ENCODE measurements around the gene TEAD2.
"Not testable (repeated sequence)": the region's sequence is repeated elsewhere in the genome, so short reads cannot be mapped to it uniquely, and the experiment has no call there.

TEAD2 gene

GRCh38 chr19:49328741-49329140, 33.5 kb downstream of the TEAD2 start:
- FAIRE-seq, result no peak

- FAIRE-seq, result no peak
These were observed 34.2 kb downstream of the TEAD2 start for GRCh38 chr19:49327878-49328544.

DNA sequence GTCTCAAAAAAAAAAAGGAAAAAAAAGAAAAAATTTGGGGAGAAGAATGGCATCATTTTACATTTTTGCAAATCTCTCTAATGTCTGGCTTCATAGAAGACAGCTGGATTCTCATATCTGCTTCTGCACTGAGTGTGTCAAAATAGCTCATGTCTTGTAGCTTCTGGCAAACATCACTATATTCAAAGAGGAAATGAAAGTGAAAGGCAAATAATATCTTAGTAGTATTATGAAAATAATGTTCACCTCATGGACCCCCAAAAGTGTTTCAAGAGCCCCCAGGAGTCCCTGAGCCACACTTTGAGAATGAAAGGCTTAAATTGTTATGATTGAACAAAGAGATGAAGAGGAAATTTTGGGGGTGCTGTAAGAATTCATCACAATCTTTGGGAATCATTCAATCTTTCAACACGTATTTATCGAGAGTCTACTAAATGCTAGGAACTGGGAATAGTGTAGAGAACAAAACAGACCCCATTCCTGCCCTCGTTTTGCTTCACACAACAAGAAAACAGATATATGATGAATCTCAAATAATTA, 36.0 kb downstream of the TEAD2 start:
- no peak for FAIRE-seq

GRCh38 chr19:49325756-49326155, 36.5 kb downstream of the TEAD2 start:
- FAIRE-seq, result not testable (repeated sequence)

DNA sequence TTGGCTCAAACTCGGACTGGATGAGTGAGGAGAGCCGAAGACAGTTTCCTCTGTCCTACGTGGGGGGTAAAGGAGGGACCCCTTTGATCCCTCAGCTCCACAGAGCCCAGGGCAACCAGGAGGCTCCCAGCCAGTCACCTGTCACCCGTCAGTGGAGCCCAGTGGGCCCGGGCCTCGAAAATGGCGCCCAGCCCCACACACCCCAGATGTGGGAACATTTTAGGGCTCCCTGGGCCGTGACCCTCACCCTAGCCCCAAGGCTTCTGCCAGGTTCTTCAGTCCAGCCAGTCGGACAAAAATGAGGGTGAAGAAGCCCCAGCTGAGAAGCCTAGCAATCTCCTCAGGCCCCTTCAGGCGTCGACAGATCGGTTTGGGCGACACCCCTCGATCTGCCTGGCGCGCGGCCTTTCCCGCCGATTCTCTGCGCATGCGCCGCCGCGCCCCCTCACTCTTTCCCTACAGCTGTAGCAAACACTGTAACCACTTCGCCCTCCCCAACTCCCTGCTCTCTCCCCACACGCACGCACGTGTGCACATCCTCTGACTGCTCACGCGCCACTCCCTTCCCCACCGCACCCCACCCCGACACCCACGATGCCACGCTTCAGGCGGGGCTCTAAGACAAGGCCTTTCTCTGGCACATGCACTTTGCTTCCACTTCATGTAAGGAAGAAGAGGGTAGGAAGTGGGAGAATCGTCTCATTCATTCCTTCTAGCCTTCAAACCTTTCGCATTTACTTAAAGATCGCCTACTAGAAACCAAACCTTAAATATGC, 37.2 kb downstream of the TEAD2 start, which contains the start of gene SLC6A16:
Gene SLC6A16 (minus strand): TSS at position 391 of the 776 bp plus-strand sequence. CDS start 13,844 bp downstream, outside the sequence.
- no peak for FAIRE-seq

GRCh38 chr19:49318296-49318695, 43.9 kb downstream of the TEAD2 start:
- FAIRE-seq, result no peak

DNA sequence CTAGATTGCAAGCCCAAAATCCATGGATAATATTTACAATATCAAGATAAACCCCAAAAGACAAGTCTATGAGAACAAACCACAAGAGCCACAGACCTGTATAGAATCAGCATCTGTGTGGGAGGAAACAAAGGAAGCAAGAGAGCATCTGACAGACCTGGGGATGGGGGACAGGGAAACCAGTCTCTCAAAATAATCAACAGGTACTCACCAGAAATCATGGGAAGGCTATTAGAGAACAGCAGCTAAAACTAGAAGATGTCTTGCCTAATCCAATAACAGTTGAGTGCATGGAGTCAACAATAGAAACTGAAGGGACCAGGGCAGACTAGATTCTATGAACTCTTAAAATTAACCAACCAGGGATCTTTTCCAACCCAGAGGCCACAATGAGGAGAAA, 45.9 kb downstream of the TEAD2 start:
- no peak for FAIRE-seq

GRCh38 chr19:49315111-49315510, 47.1 kb downstream of the TEAD2 start:
- no peak for FAIRE-seq

- FAIRE-seq, result no peak
These were observed 53.1 kb downstream of the TEAD2 start for GRCh38 chr19:49309087-49309486.

DNA sequence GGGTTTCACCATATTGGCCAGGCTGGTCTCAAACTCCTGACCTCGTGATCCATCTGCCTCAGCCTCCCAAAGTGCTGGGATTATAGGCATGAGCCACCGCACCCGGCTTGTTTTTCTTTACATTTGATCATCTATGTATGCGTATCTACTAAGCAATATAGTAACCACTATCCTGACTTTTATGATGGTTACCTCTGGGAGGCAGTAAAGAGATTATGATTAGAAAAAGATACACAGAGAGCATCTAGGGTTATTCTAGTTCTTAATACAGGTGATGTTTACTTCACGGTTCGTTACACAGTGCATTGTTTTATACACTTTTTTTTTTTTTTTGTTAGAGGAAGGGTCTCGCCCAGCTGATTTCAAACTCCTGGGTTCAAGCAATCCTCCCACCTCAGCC, 55.5 kb downstream of the TEAD2 start:
- FAIRE-seq, result not testable (repeated sequence)

- no peak for FAIRE-seq
These were observed 60.4 kb downstream of the TEAD2 start for GRCh38 chr19:49301866-49302252.

GRCh38 chr19:49301165-49301865, 60.9 kb downstream of the TEAD2 start:
- no peak for FAIRE-seq

GRCh38 chr19:49298653-49299052, 63.6 kb downstream of the TEAD2 start:
- FAIRE-seq, result not testable (repeated sequence)

- FAIRE-seq, result no peak
These were observed 64.8 kb downstream of the TEAD2 start for GRCh38 chr19:49297403-49297802.

GRCh38 chr19:49295208-49295880, 66.9 kb downstream of the TEAD2 start:
- no peak for FAIRE-seq

GRCh38 chr19:49294401-49294800, 67.8 kb downstream of the TEAD2 start:
- FAIRE-seq, result no peak
